ENCODE data around the gene FLT1.

DNA sequence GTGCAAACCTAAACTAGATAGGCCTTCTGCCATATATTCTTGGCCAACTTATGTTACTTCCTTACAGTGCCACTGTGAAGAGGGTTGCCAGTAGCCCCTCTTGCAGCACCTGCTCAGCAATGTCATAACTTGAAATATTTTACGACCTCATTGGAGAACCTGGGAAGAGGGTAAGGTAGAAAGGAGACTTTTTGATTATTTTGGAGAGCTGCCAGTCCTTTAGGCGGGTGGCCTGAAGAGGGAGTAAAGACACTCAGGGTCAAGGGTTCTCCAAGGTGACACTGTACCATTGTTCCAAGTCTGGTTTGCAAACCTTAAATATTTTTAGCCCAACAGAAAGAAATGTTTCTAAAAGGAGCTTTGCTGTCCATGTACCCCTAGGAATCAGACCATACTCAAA lies 118.3 kb downstream of the FLT1 start:
- TF ChIP-seq, protein P1, sequence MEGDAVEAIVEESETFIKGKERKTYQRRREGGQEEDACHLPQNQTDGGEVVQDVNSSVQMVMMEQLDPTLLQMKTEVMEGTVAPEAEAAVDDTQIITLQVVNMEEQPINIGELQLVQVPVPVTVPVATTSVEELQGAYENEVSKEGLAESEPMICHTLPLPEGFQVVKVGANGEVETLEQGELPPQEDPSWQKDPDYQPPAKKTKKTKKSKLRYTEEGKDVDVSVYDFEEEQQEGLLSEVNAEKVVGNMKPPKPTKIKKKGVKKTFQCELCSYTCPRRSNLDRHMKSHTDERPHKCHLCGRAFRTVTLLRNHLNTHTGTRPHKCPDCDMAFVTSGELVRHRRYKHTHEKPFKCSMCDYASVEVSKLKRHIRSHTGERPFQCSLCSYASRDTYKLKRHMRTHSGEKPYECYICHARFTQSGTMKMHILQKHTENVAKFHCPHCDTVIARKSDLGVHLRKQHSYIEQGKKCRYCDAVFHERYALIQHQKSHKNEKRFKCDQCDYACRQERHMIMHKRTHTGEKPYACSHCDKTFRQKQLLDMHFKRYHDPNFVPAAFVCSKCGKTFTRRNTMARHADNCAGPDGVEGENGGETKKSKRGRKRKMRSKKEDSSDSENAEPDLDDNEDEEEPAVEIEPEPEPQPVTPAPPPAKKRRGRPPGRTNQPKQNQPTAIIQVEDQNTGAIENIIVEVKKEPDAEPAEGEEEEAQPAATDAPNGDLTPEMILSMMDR (IDR thresholded peaks at IDR 0.05), result no peak
- TF ChIP-seq POLR2A (IDR thresholded peaks at IDR 0.05) (no peak), POLR2AphosphoS5 (IDR thresholded peaks at IDR 0.05) (no peak)

All from breast epithelium (tissue), 3 donors.